ENCODE data around the gene TRMT61A. TPM values are rescaled to one million over a fixed set of nuclear protein-coding genes. Genes with fewer than 3 reads are reported as not detected.

The TRMT61A gene
- total and polyA plus RNA-seq, 2 of the 13 experiments (the other 11 are each of a cell fraction or from before 2014, with no cell fraction given) = 6.5 to 13.6 TPM

DNA sequence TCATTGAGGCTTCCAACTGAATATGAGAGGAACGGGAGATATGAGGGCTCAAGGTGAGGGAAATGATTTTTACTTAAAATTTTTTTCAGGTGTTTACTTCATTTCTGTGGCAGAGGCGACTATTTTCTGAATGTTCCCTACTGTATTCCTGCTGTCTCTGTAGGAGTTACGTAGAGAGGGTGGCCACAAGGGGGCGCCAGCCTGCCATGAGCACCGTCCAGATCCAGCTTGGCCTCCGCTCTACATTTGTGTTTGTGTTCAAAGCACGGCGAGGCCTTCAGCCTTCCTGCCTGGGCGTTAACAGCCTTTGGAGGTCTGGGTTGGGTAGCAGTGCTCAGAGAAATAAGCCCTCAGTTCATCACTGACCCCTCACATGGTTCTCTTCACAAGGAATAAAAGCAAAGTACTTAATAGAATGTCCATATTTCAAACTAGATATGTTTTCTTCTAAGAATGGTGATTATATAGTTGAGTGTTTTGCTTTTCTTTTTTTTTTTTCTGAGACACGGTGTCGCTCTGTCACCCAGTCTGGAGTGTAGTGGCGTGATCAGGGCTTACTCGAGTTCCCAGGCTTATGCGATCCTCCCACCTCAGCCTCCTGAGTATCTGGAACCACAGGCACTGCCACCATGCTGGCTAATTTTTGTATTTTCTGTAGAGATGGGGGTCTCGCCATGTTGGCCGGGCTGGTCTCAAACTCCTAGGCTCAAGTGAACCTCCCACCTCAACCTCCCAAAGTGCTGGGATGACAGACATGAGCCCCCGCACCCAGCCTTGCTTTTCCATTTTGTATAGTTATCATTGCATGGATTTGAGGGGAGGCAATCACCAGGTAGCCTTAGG lies 28.6 kb upstream of the TRMT61A start (continued):
- TF ChIP-seq ZBTB34 (CRISPR knock-in tag; IDR thresholded peaks at IDR 0.05) (no peak), ZNF33B (CRISPR knock-in tag; IDR thresholded peaks at IDR 0.05) (no peak), BRCA1 (CRISPR knock-in tag; IDR thresholded peaks at IDR 0.05) (no peak), ZXDC (CRISPR knock-in tag; IDR thresholded peaks at IDR 0.05) (no peak), ZBTB7A (CRISPR knock-in tag; IDR thresholded peaks at IDR 0.05) (no peak), CEBPG (CRISPR knock-in tag; IDR thresholded peaks at IDR 0.05) (no peak), CENPBD1 (CRISPR knock-in tag; IDR thresholded peaks at IDR 0.05; ENCODE audit: borderline replicate concordance, low read depth) (no peak), ZNF33A (CRISPR knock-in tag; IDR thresholded peaks at IDR 0.05; ENCODE audit: borderline replicate concordance) (no peak), ETV6 (CRISPR knock-in tag; conservative IDR thresholded peaks at IDR 0.05) (no peak), ZNF644 (CRISPR knock-in tag; IDR thresholded peaks at IDR 0.05; ENCODE audit: low read depth) (no peak), CREM (IDR thresholded peaks at IDR 0.05) (no peak), CREM (CRISPR knock-in tag; IDR thresholded peaks at IDR 0.05) (no peak), ZNF317 (CRISPR knock-in tag; IDR thresholded peaks at IDR 0.05) (no peak), ZNF597 (CRISPR knock-in tag; IDR thresholded peaks at IDR 0.05) (no peak), ZBTB1 (CRISPR knock-in tag; IDR thresholded peaks at IDR 0.05; ENCODE audit: borderline replicate concordance) (no peak)
- TF ChIP-seq, protein P1, sequence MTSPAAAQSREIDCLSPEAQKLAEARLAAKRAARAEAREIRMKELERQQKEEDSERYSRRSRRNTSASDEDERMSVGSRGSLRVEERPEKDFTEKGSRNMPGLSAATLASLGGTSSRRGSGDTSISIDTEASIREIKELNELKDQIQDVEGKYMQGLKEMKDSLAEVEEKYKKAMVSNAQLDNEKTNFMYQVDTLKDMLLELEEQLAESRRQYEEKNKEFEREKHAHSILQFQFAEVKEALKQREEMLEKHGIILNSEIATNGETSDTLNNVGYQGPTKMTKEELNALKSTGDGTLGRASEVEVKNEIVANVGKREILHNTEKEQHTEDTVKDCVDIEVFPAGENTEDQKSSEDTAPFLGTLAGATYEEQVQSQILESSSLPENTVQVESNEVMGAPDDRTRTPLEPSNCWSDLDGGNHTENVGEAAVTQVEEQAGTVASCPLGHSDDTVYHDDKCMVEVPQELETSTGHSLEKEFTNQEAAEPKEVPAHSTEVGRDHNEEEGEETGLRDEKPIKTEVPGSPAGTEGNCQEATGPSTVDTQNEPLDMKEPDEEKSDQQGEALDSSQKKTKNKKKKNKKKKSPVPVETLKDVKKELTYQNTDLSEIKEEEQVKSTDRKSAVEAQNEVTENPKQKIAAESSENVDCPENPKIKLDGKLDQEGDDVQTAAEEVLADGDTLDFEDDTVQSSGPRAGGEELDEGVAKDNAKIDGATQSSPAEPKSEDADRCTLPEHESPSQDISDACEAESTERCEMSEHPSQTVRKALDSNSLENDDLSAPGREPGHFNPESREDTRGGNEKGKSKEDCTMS (CRISPR knock-in tag; conservative IDR thresholded peaks at IDR 0.05) = no peak
- TF ChIP-seq, protein P2, sequence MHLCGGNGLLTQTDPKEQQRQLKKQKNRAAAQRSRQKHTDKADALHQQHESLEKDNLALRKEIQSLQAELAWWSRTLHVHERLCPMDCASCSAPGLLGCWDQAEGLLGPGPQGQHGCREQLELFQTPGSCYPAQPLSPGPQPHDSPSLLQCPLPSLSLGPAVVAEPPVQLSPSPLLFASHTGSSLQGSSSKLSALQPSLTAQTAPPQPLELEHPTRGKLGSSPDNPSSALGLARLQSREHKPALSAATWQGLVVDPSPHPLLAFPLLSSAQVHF (CRISPR knock-in tag; IDR thresholded peaks at IDR 0.05) = no peak
- TF ChIP-seq, protein P3, sequence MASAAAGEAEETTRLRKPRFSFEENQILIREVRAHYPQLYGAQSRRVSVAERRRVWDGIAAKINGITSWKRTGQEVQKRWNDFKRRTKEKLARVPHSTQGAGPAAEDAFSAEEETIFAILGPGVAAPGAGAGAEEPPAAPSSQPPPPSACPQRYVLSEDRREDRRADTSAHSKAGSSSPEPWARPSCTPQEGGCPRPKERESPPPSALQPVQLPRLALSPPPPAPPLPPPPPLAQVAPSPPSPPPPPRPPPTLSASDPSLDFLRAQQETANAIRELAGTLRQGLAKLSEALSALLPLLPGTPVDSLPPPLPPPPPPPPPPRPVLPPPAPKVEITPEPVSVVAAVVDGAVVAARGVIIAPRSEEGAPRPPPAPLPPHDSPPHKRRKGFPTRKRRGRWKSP (CRISPR knock-in tag; IDR thresholded peaks at IDR 0.05) = no peak
